Stimulated activated CD8-positive, alpha-beta memory T cell treated with anti-CD3 and anti-CD28 coated beads, Interleukin-4, amount 100 ng/mL, for 4 hours (primary cell): ENCODE results near the gene SOBP.

Experiments used
- DNase-seq, 2 donors: peaks; one replicate each; pipeline ENCODE4 v3.0.0-alpha.2; 2020; ENCODE audit warnings: low read depth in 2 of 2, low spot score in 1 of 2

The SOBP gene

GRCh38 chr6:107611094-107611810, 121.3 kb downstream of the SOBP start:
- DNase-seq = no peak

- DNase-seq = no peak
Observed at GRCh38 chr6:107612762-107613415, 123.0 kb downstream of the SOBP start.

- DNase-seq = no peak
Observed at GRCh38 chr6:107613651-107614379, 123.9 kb downstream of the SOBP start.

- DNase-seq = no peak
Observed at GRCh38 chr6:107614828-107615227, 124.9 kb downstream of the SOBP start.

GRCh38 chr6:107616775-107617174, 126.9 kb downstream of the SOBP start:
- no peak for DNase-seq

- no peak for DNase-seq
Observed at GRCh38 chr6:107617341-107617932, 127.5 kb downstream of the SOBP start.

- DNase-seq = no peak
Observed at GRCh38 chr6:107618672-107619071, 128.8 kb downstream of the SOBP start.

- no peak for DNase-seq
Observed at GRCh38 chr6:107620732-107621131, 130.8 kb downstream of the SOBP start.

GRCh38 chr6:107621229-107621937, 131.5 kb downstream of the SOBP start:
- DNase-seq = no peak

- DNase-seq = no peak
Observed at GRCh38 chr6:107622269-107622668, 132.4 kb downstream of the SOBP start.

- DNase-seq = no peak
Observed at GRCh38 chr6:107624050-107624449, 134.1 kb downstream of the SOBP start.

- DNase-seq = no peak
Observed at GRCh38 chr6:107624541-107624940, 134.6 kb downstream of the SOBP start.

- no peak for DNase-seq
Observed at GRCh38 chr6:107625264-107625663, 135.3 kb downstream of the SOBP start.

GRCh38 chr6:107626645-107627044, 136.7 kb downstream of the SOBP start:
- DNase-seq = no peak

GRCh38 chr6:107627969-107628368, 138.1 kb downstream of the SOBP start:
- no peak for DNase-seq

GRCh38 chr6:107628878-107629277, 139.0 kb downstream of the SOBP start:
- no peak for DNase-seq

- no peak for DNase-seq
Observed at GRCh38 chr6:107629548-107630129, 139.7 kb downstream of the SOBP start.

- no peak for DNase-seq
Observed at GRCh38 chr6:107630348-107630977, 140.5 kb downstream of the SOBP start.

- no peak for DNase-seq
Observed at GRCh38 chr6:107632381-107633136, 142.6 kb downstream of the SOBP start.
